Liver (tissue), 9 donors: Measurements from ENCODE around the gene HAVCR1. TPM values are rescaled to one million over a fixed set of nuclear protein-coding genes. Genes with fewer than 3 reads are reported as not detected.
"Not testable (repeated sequence)": the region's sequence is repeated elsewhere in the genome, so short reads cannot be mapped to it uniquely, and the experiment has no call there.

ENCODE experiments used
- DNase-seq: peaks from one replicate; pipeline ENCODE4 v3.0.0-alpha.2; 2017; ENCODE audit warnings: low spot score
- H3K27ac ChIP-seq, 2 donors: one replicate each; pipeline ENCODE4 v1.7.0; 2013; ENCODE audit warnings: inconsistent platforms in 2 of 2, low read length in 2 of 2, control low read depth in 1 of 2, low read depth in 1 of 2, mild to moderate bottlenecking in 1 of 2
- H3K27me3 ChIP-seq, 4 donors: one replicate each; pipeline versions ENCODE4 v1.6.1 to v1.7.0; 2013; ENCODE audit warnings: low read length in 3 of 4, inconsistent platforms in 1 of 4, mild to moderate bottlenecking in 1 of 4, moderate library complexity in 1 of 4; ENCODE audit not compliant: control insufficient read depth in 4 of 4, insufficient read depth in 4 of 4
- H3K36me3 ChIP-seq, 4 donors: one replicate each; pipeline versions ENCODE4 v1.6.1 to v1.7.0; 2013; ENCODE audit warnings: low read length in 3 of 4, mild to moderate bottlenecking in 3 of 4, low read depth in 1 of 4, moderate library complexity in 1 of 4; ENCODE audit not compliant: control insufficient read depth in 4 of 4, insufficient read depth in 3 of 4
- H3K4me1 ChIP-seq, 4 donors: one replicate each; pipeline versions ENCODE4 v1.6.1 to v1.7.0; 2013; ENCODE audit warnings: low read length in 3 of 4, mild to moderate bottlenecking in 3 of 4, moderate library complexity in 1 of 4; ENCODE audit not compliant: control insufficient read depth in 4 of 4, insufficient read depth in 4 of 4
- H3K4me3 ChIP-seq, 3 donors: one replicate each; pipeline versions ENCODE4 v1.6.1 to v1.7.0; 2013; ENCODE audit warnings: low read length in 3 of 3, control low read depth in 1 of 3, low read depth in 1 of 3, mild to moderate bottlenecking in 1 of 3
- H3K9ac ChIP-seq, 2 donors: one replicate each; pipeline ENCODE4 v1.7.0; 2013; ENCODE audit warnings: low read length in 2 of 2, mild to moderate bottlenecking in 2 of 2, moderate library complexity in 2 of 2, control low read depth in 1 of 2, low read depth in 1 of 2
- H3K9me3 ChIP-seq, 4 donors: one replicate each; pipeline versions ENCODE4 v1.6.1 to v1.7.0; 2013; ENCODE audit warnings: low read length in 3 of 4; ENCODE audit not compliant: control insufficient read depth in 4 of 4
- EGR1 ChIP-seq, 2 donors: IDR thresholded peaks; 2 replicates each; pipeline ENCODE4 v1.6.1; 2016 to 2018; ENCODE audit warnings: antibody characterized with exemption in 2 of 2, low read depth in 2 of 2
- FOXA1 ChIP-seq: IDR thresholded peaks from 2 replicates; pipeline ENCODE4 v1.6.1; 2016; ENCODE audit warnings: antibody characterized with exemption
- FOXA2 ChIP-seq: IDR thresholded peaks from 2 replicates; pipeline ENCODE4 v1.6.1; 2016; ENCODE audit warnings: antibody characterized with exemption
- GABPA ChIP-seq, 2 donors: IDR thresholded peaks in 1 of 2; conservative IDR thresholded peaks in 1 of 2; 2 replicates each; pipeline ENCODE4 v1.6.1; 2016; ENCODE audit warnings: antibody characterized with exemption in 2 of 2, mild to moderate bottlenecking in 1 of 2, moderate library complexity in 1 of 2
- JUND ChIP-seq, 2 donors: IDR thresholded peaks; 2 replicates each; pipeline ENCODE4 v1.6.1; 2016; ENCODE audit warnings: antibody characterized with exemption in 2 of 2
- NR2F2 ChIP-seq: IDR thresholded peaks from 2 replicates; pipeline ENCODE4 v1.6.1; 2016; ENCODE audit warnings: antibody characterized with exemption
- RAD21 ChIP-seq, 2 donors: IDR thresholded peaks; 2 replicates each; pipeline ENCODE4 v1.6.1; 2016; ENCODE audit warnings: antibody characterized with exemption in 2 of 2, mild to moderate bottlenecking in 2 of 2
- SP1 ChIP-seq: IDR thresholded peaks from 2 replicates; pipeline ENCODE4 v1.6.1; 2018; ENCODE audit warnings: antibody characterized with exemption, mild to moderate bottlenecking
- TAF1 ChIP-seq: conservative IDR thresholded peaks from 2 replicates; pipeline ENCODE4 v1.6.1; 2016; ENCODE audit warnings: antibody characterized with exemption, mild to moderate bottlenecking
- YY1 ChIP-seq: IDR thresholded peaks from 2 replicates; pipeline ENCODE4 v1.6.1; 2016; ENCODE audit warnings: antibody characterized with exemption, mild to moderate bottlenecking
- WGBS: extraction: QIAGEN DNeasy Blood & Tissue Kit; methylation state at CpG from one replicate; pipeline ENCODE4 v1.1.7; 2013; 5-methylcytosine and 5-hydroxymethylcytosine counted together
- polyA plus RNA-seq, 2 donors: library from polyadenylated mRNA; stranded (reverse) in 1 of 2; unstranded in 1 of 2; fragments of 200-250 nt in 1 of 2; fragments of >200 nt in 1 of 2; fragmentation: Nextera tagmentation in 1 of 2; extraction: Ambion mirVana in 1 of 2; gene quantifications; one replicate each; pipeline versions ENCODE4 v1.2.1 to v1.2.3, GENCODE V29; 2013 to 2015
- total RNA-seq, 2 donors: library from RNA; depleted of rRNA; stranded (reverse); fragments of >200 nt; gene quantifications; one replicate each; pipeline ENCODE4 v1.2.3, GENCODE V29; 2014
- TF ChIP-seq, protein P1 (sequence below): IDR thresholded peaks from 2 replicates; pipeline ENCODE4 v1.6.1; 2016; ENCODE audit warnings: antibody characterized with exemption
- TF ChIP-seq, protein P2 (sequence below): IDR thresholded peaks from 2 replicates; pipeline ENCODE4 v1.6.1; 2016; ENCODE audit warnings: antibody characterized with exemption, mild to moderate bottlenecking
- TF ChIP-seq, protein P3 (sequence below): IDR thresholded peaks from 2 replicates; pipeline ENCODE4 v1.6.1; 2016; ENCODE audit warnings: antibody characterized with exemption
- TF ChIP-seq, protein P4 (sequence below): fragments of 150-350 bp; IDR thresholded peaks from 2 replicates; pipeline ENCODE4 v1.5.1; 2017; ENCODE audit warnings: improper control_type of control experiment, low read depth, low read length; ENCODE audit not compliant: missing input control
- donor health status: healthy.
- donor health status: healthy.
- donor health status: healthy.
- donor health status: healthy.
- donor health status: healthy.

HAVCR1 gene
- total and polyA plus RNA-seq, 4 donors, result 0.07 to 2.8 (median 0.17) TPM; not detected in 1

DNA sequence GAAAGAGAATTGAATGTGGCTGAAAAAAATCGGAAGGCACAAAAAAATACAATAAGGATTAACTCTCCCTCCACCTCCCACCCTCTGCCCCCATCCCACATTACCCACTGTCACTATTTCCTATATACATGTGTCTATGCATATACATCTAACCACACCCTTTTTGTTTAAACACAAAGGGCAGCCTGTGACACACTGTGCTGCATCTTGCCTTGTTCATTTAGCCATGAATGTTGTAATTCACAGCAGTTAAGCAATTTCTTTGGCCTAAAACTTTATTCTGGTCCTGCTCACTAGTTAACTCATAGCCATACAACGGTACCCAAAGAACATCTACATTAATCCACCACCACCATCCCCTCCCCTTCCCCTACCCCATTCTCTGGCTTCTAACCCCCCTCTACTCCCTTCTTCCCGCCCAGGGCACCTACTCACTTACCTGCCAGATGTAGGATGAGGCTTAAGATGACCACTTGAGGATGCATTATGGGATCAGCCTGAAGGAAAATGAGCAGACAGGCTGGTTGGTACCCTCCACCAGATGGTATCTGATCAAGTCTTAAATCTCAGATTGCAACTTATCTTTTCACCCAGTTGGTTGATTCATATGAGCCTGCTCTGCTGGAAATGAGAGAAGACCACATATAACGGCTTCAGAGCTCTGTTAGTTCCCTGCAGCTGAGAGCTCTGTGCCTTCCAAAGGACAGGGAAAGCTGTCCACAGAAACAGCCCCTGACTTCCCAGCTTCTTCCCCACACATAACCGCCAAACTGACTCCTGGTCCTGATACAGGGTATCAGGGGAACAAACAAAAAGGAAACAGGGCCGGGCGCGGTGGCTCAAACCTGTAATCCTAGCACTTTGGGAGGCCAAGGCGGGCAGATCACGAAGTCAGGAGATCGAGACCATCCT is 1.2 kb downstream of the HAVCR1 start (continued):
- TF ChIP-seq, protein P1, sequence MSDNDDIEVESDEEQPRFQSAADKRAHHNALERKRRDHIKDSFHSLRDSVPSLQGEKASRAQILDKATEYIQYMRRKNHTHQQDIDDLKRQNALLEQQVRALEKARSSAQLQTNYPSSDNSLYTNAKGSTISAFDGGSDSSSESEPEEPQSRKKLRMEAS, result no peak
- TF ChIP-seq EGR1 (IDR thresholded peaks at IDR 0.05; ENCODE audit: low read depth in 2 of 2), result no peak
- no peak for TF ChIP-seq RAD21 (IDR thresholded peaks at IDR 0.05)
- TF ChIP-seq, protein P2, sequence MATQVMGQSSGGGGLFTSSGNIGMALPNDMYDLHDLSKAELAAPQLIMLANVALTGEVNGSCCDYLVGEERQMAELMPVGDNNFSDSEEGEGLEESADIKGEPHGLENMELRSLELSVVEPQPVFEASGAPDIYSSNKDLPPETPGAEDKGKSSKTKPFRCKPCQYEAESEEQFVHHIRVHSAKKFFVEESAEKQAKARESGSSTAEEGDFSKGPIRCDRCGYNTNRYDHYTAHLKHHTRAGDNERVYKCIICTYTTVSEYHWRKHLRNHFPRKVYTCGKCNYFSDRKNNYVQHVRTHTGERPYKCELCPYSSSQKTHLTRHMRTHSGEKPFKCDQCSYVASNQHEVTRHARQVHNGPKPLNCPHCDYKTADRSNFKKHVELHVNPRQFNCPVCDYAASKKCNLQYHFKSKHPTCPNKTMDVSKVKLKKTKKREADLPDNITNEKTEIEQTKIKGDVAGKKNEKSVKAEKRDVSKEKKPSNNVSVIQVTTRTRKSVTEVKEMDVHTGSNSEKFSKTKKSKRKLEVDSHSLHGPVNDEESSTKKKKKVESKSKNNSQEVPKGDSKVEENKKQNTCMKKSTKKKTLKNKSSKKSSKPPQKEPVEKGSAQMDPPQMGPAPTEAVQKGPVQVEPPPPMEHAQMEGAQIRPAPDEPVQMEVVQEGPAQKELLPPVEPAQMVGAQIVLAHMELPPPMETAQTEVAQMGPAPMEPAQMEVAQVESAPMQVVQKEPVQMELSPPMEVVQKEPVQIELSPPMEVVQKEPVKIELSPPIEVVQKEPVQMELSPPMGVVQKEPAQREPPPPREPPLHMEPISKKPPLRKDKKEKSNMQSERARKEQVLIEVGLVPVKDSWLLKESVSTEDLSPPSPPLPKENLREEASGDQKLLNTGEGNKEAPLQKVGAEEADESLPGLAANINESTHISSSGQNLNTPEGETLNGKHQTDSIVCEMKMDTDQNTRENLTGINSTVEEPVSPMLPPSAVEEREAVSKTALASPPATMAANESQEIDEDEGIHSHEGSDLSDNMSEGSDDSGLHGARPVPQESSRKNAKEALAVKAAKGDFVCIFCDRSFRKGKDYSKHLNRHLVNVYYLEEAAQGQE, result no peak
- no peak for TF ChIP-seq SP1
- no peak for TF ChIP-seq FOXA2
- no peak for TF ChIP-seq JUND (IDR thresholded peaks at IDR 0.05)

DNA sequence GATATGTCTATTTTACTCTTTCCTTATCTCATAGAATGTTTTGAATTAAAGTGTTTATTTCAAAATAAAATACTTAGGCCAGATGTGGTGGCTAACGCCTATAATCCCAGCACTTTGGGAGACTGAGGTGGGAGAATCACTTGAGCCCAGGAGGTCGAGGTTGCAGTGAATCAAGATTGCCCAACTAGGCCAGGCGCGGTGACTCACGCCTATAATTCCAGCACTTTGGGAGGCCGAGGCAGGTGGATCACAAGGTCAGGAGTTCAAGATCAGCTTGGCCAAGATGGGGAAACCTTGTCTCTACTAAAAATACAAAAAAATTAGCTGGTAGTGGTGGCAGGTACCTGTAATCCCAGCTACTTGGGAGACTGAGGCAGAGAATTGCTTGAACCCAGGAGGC is 2.1 kb downstream of the HAVCR1 start:
- H3K9ac ChIP-seq, H3K36me3 ChIP-seq, DNase-seq, H3K9me3 ChIP-seq, H3K4me1 ChIP-seq, H3K4me3 ChIP-seq, H3K27me3 ChIP-seq, H3K27ac ChIP-seq: not testable (repeated sequence)
- WGBS, result 88% methylated on average over 6 of the region's 6 CpGs

DNA sequence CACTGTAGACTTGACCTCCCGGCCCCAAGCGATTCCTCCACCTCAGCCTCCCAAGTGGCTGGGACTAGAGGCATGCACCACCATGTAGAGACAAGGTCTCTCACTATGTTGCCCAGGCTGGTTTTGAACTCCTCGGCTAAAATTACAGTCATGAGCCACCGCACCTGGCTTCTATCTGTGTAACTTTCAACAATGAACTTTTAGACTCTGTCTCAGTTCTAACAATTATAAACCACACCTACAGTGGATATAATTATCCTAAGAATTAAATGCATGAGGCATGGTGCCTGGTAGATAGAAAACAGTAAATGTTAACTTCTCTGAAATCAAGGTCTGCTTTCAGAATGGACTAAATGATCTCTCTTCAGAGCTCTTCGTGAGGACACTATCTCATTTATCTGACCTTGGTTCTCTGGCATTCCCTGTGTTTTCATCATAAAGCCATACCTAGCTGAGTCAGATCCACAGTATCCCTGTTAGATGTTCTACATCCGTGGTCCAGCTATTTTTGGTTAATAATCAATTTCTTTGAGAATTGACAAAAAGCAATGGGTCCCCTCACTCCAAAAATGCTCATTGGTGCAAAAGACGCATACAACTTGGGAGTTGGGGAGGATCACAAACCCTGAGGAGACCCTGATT is 7.2 kb downstream of the HAVCR1 start:
- DNase-seq, result no peak
- Histone ChIP-seq H3K4me1 (no peaks in the 10 kb centered on the region), H3K27ac (no peak overlapping the region), H3K9ac (no peak overlapping the region), H3K36me3 (no peaks in the 10 kb centered on the region), H3K27me3 (no peaks in the 10 kb centered on the region), H3K4me3 (no peak overlapping the region), H3K9me3 (no peaks in the 10 kb centered on the region)
- TF ChIP-seq RAD21 (IDR thresholded peaks at IDR 0.05), result no peak
- TF ChIP-seq, protein P1, result no peak
- no peak for TF ChIP-seq NR2F2
- no peak for TF ChIP-seq SP1
- no peak for TF ChIP-seq TAF1
- TF ChIP-seq YY1, result no peak
- TF ChIP-seq FOXA1, result no peak
- TF ChIP-seq GABPA (IDR thresholded peaks at IDR 0.05 in 1 of 2, conservative IDR thresholded peaks at IDR 0.05 in 1 of 2), result no peak
- TF ChIP-seq, protein P3, sequence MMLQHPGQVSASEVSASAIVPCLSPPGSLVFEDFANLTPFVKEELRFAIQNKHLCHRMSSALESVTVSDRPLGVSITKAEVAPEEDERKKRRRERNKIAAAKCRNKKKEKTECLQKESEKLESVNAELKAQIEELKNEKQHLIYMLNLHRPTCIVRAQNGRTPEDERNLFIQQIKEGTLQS, result no peak
- TF ChIP-seq EGR1 (IDR thresholded peaks at IDR 0.05; ENCODE audit: low read depth in 2 of 2), result no peak
- TF ChIP-seq, protein P4, sequence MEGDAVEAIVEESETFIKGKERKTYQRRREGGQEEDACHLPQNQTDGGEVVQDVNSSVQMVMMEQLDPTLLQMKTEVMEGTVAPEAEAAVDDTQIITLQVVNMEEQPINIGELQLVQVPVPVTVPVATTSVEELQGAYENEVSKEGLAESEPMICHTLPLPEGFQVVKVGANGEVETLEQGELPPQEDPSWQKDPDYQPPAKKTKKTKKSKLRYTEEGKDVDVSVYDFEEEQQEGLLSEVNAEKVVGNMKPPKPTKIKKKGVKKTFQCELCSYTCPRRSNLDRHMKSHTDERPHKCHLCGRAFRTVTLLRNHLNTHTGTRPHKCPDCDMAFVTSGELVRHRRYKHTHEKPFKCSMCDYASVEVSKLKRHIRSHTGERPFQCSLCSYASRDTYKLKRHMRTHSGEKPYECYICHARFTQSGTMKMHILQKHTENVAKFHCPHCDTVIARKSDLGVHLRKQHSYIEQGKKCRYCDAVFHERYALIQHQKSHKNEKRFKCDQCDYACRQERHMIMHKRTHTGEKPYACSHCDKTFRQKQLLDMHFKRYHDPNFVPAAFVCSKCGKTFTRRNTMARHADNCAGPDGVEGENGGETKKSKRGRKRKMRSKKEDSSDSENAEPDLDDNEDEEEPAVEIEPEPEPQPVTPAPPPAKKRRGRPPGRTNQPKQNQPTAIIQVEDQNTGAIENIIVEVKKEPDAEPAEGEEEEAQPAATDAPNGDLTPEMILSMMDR, result no peak
- no peak for TF ChIP-seq FOXA2
- WGBS, result 74% methylated on average over 7 of the region's 7 CpGs
